ENCODE results near the gene EDA.

DNA sequence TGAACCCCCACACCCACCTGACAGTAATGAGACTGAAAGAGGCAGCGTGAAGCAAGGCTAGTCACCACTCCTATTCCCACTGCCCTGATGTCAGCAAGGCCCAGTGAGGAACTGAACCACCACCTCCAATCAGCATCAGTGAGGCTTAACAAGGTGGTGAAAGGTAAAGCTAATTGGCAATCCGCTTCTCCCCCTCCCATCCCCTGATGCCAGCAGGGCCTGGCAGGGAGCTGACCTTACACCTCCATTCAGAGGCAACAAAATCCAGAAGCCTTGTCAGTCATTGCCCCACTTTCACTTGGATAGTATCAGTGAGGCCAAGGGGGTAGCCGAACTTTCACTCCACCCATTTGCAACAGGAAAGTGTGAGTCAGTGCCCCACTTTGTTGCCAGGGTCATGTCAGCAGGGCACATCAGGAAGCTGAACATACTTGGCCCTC lies 373.1 kb downstream of the EDA start:
- TF ChIP-seq, protein P1, sequence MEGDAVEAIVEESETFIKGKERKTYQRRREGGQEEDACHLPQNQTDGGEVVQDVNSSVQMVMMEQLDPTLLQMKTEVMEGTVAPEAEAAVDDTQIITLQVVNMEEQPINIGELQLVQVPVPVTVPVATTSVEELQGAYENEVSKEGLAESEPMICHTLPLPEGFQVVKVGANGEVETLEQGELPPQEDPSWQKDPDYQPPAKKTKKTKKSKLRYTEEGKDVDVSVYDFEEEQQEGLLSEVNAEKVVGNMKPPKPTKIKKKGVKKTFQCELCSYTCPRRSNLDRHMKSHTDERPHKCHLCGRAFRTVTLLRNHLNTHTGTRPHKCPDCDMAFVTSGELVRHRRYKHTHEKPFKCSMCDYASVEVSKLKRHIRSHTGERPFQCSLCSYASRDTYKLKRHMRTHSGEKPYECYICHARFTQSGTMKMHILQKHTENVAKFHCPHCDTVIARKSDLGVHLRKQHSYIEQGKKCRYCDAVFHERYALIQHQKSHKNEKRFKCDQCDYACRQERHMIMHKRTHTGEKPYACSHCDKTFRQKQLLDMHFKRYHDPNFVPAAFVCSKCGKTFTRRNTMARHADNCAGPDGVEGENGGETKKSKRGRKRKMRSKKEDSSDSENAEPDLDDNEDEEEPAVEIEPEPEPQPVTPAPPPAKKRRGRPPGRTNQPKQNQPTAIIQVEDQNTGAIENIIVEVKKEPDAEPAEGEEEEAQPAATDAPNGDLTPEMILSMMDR (IDR thresholded peaks at IDR 0.05) = no peak
- no peak for TF ChIP-seq EZH2 (IDR thresholded peaks at IDR 0.05; ENCODE audit: borderline replicate concordance, insufficient read depth, low read depth, low read length, poor library complexity, severe bottlenecking)
